Measurements from ENCODE around the gene SLC44A2.
"Not testable (repeated sequence)": the region's sequence is repeated elsewhere in the genome, so short reads cannot be mapped to it uniquely, and the experiment has no call there.

Gene SLC44A2

GRCh38 chr19:10669246-10669645 is 43.9 kb downstream of the SLC44A2 start:
- Histone ChIP-seq H3K9me3 (ENCODE audit: insufficient read depth, low read length) (no peaks in the 10 kb centered on the region), H3K36me3 (replicated peaks; ENCODE audit: low read depth, low read length) (peaks cover 55% of the 10 kb centered on the region), H4K20me1 (ENCODE audit: insufficient read depth, low read length) (peaks cover 91% of the 10 kb centered on the region), H3K79me2 (ENCODE audit: low read length) (peaks cover 99% of the 10 kb centered on the region), H3K27ac (ENCODE audit: low read length) (no peak overlapping the region), H3K4me1 (ENCODE audit: low read length) (no peaks in the 10 kb centered on the region), H3K4me3 (ENCODE audit: low read length) (no peak overlapping the region), H2AFZ (ENCODE audit: low read depth, low read length) (no peak overlapping the region), H3K27me3 (ENCODE audit: low read depth, low read length) (no peaks in the 10 kb centered on the region), H3K9ac (ENCODE audit: low read length) (no peak overlapping the region), H3K4me2 (ENCODE audit: low read length) (no peak overlapping the region)
- no peak for TF ChIP-seq EZH2phosphoT487 (IDR thresholded peaks at IDR 0.05; ENCODE audit: low read depth)
- no peak for TF ChIP-seq CTCF (IDR thresholded peaks at IDR 0.05; ENCODE audit: low read depth, low read length)

- no peak overlapping the region for H3K4me3 ChIP-seq (ENCODE audit: low read length)
- H3K9me3 ChIP-seq (ENCODE audit: insufficient read depth, low read length) = no peaks in the 10 kb centered on the region
- peaks cover 88% of the 10 kb centered on the region for H4K20me1 ChIP-seq (ENCODE audit: insufficient read depth, low read length)
- peaks cover 61% of the 10 kb centered on the region for H3K36me3 ChIP-seq (replicated peaks; ENCODE audit: low read depth, low read length)
- H3K27ac ChIP-seq (ENCODE audit: low read length) = no peak overlapping the region
- H3K4me1 ChIP-seq (ENCODE audit: low read length) = no peaks in the 10 kb centered on the region
- TF ChIP-seq EZH2phosphoT487 (IDR thresholded peaks at IDR 0.05; ENCODE audit: low read depth) = no peak
- TF ChIP-seq CTCF (IDR thresholded peaks at IDR 0.05; ENCODE audit: low read depth, low read length) = no peak
- no peaks in the 10 kb centered on the region for H3K27me3 ChIP-seq (ENCODE audit: low read depth, low read length)
- H3K4me2 ChIP-seq (ENCODE audit: low read length) = no peak overlapping the region
- no peak overlapping the region for H2AFZ ChIP-seq (ENCODE audit: low read depth, low read length)
- H3K79me2 ChIP-seq (ENCODE audit: low read length) = peaks cover 99% of the 10 kb centered on the region
- H3K9ac ChIP-seq (ENCODE audit: low read length) = no peak overlapping the region
Measured at GRCh38 chr19:10670182-10670581, 44.8 kb downstream of the SLC44A2 start.

GRCh38 chr19:10670876-10671804 is 45.8 kb downstream of the SLC44A2 start:
- no peak overlapping the region for H3K27ac ChIP-seq (ENCODE audit: low read length)
- H3K9me3 ChIP-seq (ENCODE audit: insufficient read depth, low read length) = no peaks in the 10 kb centered on the region
- H3K36me3 ChIP-seq (replicated peaks; ENCODE audit: low read depth, low read length) = peaks cover 64% of the 10 kb centered on the region
- TF ChIP-seq CTCF (IDR thresholded peaks at IDR 0.05; ENCODE audit: low read depth, low read length) (no peak), EZH2phosphoT487 (IDR thresholded peaks at IDR 0.05; ENCODE audit: low read depth) (no peak)
- peaks cover 83% of the 10 kb centered on the region for H4K20me1 ChIP-seq (ENCODE audit: insufficient read depth, low read length)
- no peak overlapping the region for H3K9ac ChIP-seq (ENCODE audit: low read length)
- no peaks in the 10 kb centered on the region for H3K27me3 ChIP-seq (ENCODE audit: low read depth, low read length)
- no peaks in the 10 kb centered on the region for H3K4me1 ChIP-seq (ENCODE audit: low read length)
- H2AFZ ChIP-seq (ENCODE audit: low read depth, low read length) = no peak overlapping the region
- H3K4me3 ChIP-seq (ENCODE audit: low read length) = no peak overlapping the region
- H3K79me2 ChIP-seq (ENCODE audit: low read length) = peaks cover 99% of the 10 kb centered on the region
- H3K4me2 ChIP-seq (ENCODE audit: low read length) = no peak overlapping the region

GRCh38 chr19:10671922-10672321 is 46.6 kb downstream of the SLC44A2 start:
- not testable (repeated sequence) for H3K4me2 ChIP-seq (ENCODE audit: low read length); H3K27me3 ChIP-seq (ENCODE audit: low read depth, low read length); H3K4me1 ChIP-seq (ENCODE audit: low read length); H3K9me3 ChIP-seq (ENCODE audit: insufficient read depth, low read length); H2AFZ ChIP-seq (ENCODE audit: low read depth, low read length); H3K9ac ChIP-seq (ENCODE audit: low read length); H3K4me3 ChIP-seq (ENCODE audit: low read length); H3K27ac ChIP-seq (ENCODE audit: low read length)
- Histone ChIP-seq H3K79me2 (ENCODE audit: low read length) (peaks cover 94% of the 10 kb centered on the region), H4K20me1 (ENCODE audit: insufficient read depth, low read length) (peaks cover 78% of the 10 kb centered on the region), H3K36me3 (replicated peaks; ENCODE audit: low read depth, low read length) (peaks cover 59% of the 10 kb centered on the region)

GRCh38 chr19:10675214-10675613 is 49.9 kb downstream of the SLC44A2 start:
- not testable (repeated sequence) for H3K27ac ChIP-seq (ENCODE audit: low read length); H3K4me1 ChIP-seq (ENCODE audit: low read length); H3K4me2 ChIP-seq (ENCODE audit: low read length); H3K9ac ChIP-seq (ENCODE audit: low read length); H3K4me3 ChIP-seq (ENCODE audit: low read length); H2AFZ ChIP-seq (ENCODE audit: low read depth, low read length); H3K9me3 ChIP-seq (ENCODE audit: insufficient read depth, low read length); H3K27me3 ChIP-seq (ENCODE audit: low read depth, low read length)
- Histone ChIP-seq H4K20me1 (ENCODE audit: insufficient read depth, low read length) (peaks cover 66% of the 10 kb centered on the region), H3K79me2 (ENCODE audit: low read length) (peaks cover 90% of the 10 kb centered on the region), H3K36me3 (replicated peaks; ENCODE audit: low read depth, low read length) (peaks cover 78% of the 10 kb centered on the region)
